ENCODE results near the gene IL17RB. TPM values are rescaled to one million over a fixed set of nuclear protein-coding genes. Genes with fewer than 3 reads are reported as not detected.
A peak's percentile ranks its signal among the peaks of the same experiment; 100 is the strongest.

IL17RB gene
- total RNA-seq, 1 donor = 0.81 TPM

DNA sequence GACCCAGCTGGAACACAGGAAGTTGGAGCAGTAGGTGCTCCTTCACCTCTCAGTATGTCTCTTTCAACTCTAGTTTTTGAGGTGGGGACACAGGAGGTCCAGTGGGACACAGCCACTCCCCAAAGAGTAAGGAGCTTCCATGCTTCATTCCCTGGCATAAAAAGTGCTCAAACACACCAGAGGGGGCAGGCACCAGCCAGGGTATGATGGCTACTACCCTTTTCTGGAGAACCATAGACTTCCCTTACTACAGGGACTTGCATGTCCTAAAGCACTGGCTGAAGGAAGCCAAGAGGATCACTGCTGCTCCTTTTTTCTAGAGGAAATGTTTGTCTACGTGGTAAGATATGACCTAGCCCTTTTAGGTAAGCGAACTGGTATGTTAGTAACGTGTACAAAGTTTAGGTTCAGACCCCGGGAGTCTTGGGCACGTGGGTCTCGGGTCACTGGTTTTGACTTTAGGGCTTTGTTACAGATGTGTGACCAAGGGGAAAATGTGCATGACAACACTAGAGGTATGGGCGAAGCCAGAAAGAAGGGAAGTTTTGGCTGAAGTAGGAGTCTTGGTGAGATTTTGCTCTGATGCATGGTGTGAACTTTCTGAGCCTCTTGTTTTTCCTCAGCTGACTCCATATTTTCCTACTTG, 11.9 kb downstream of the IL17RB start:
- TF ChIP-seq, protein P1, sequence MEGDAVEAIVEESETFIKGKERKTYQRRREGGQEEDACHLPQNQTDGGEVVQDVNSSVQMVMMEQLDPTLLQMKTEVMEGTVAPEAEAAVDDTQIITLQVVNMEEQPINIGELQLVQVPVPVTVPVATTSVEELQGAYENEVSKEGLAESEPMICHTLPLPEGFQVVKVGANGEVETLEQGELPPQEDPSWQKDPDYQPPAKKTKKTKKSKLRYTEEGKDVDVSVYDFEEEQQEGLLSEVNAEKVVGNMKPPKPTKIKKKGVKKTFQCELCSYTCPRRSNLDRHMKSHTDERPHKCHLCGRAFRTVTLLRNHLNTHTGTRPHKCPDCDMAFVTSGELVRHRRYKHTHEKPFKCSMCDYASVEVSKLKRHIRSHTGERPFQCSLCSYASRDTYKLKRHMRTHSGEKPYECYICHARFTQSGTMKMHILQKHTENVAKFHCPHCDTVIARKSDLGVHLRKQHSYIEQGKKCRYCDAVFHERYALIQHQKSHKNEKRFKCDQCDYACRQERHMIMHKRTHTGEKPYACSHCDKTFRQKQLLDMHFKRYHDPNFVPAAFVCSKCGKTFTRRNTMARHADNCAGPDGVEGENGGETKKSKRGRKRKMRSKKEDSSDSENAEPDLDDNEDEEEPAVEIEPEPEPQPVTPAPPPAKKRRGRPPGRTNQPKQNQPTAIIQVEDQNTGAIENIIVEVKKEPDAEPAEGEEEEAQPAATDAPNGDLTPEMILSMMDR (IDR thresholded peaks at IDR 0.05; ENCODE audit: insufficient read depth, low read length) = peak; percentile 4
- DNase-seq (ENCODE audit: low read depth) = no peak
- H3K4me3 ChIP-seq (ENCODE audit: low read depth, low read length) = no peak overlapping the region

DNA sequence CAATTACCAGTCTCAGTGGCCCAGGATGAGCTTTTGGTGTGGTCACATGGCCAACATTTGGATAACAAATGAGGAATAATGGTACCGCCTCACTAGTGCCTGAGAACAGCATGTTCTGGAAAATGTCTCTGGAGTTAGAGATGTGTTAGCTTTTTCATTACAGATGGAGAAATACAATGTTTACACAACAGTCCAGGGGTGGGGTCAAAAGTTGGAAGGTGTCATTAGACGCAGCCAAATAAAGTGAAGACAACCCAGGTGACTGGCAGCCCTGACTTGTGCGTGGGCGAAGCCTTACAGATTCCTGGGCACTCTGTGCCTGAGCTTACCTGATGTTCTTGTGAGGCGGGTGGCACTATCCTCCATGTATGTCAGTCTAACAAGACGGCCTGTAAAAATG, 12.8 kb downstream of the IL17RB start:
- H3K4me3 ChIP-seq (ENCODE audit: low read depth, low read length) = no peak overlapping the region
- no peak for DNase-seq (ENCODE audit: low read depth)
- TF ChIP-seq, protein P1 (IDR thresholded peaks at IDR 0.05; ENCODE audit: insufficient read depth, low read length) = no peak

DNA sequence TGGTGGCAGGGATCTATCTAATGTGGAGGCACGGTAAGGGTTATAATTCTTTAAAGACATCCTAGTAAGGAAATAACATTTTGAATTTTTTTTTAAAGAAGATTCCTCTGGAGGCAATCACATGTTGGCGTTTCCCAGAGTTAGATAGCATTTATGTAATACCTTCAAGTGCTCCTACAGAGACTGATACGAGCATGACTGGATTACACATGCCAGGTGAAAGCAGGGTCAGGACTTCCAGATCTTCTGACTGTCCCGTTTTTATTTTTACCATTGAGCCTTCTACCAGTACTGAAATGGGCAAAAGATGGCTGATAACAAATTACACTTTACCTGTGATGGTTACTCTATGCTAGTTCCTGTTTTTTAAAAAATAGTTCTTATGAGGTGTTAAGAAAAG, 13.8 kb downstream of the IL17RB start:
- H3K4me3 ChIP-seq (ENCODE audit: low read depth, low read length) = no peak overlapping the region
- DNase-seq (ENCODE audit: low read depth) = no peak
- TF ChIP-seq, protein P1 (IDR thresholded peaks at IDR 0.05; ENCODE audit: insufficient read depth, low read length) = no peak

DNA sequence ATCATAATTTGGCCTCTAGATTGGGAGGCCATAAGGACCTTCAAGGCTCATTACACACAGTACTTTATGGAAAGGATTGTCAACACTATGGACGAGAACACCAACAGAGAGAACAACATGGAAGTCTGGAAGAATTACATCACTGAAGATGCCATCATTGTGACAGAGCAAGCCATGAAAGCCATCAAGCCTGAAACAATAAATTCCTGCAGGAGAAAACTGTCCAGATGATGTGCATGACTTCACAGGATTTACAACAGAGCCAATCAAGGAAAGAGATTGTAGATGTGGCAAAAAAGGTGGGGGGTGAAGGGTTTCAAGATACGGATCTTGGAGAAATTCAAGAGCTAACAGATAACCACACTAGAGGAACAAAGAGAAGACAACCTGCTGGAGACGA, 15.9 kb downstream of the IL17RB start:
- H3K4me3 ChIP-seq (ENCODE audit: low read depth, low read length) = no peak overlapping the region
- no peak for DNase-seq (ENCODE audit: low read depth)
- TF ChIP-seq, protein P1 (IDR thresholded peaks at IDR 0.05; ENCODE audit: insufficient read depth, low read length) = no peak

DNA sequence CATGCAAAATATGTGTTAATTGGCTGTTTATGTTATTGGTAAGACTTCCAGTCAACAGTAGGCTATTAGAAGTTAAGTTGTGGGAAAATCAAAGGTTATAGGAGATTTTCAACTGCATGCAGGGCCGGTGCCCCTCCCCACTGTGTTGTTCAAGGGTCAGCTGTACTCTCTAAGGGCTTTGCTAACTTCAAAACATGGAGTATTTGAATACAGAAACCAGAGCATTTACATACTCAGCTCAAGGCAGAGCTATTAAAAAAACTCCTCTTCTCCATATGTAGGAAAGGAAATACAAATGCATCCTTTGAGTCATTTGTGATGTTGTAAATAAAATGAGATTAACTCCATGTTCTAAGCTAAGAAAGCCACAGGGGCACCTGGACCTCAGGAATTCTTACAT, 16.8 kb downstream of the IL17RB start:
- H3K4me3 ChIP-seq (ENCODE audit: low read depth, low read length) = no peak overlapping the region
- TF ChIP-seq, protein P1 (IDR thresholded peaks at IDR 0.05; ENCODE audit: insufficient read depth, low read length) = no peak
- no peak for DNase-seq (ENCODE audit: low read depth)

DNA sequence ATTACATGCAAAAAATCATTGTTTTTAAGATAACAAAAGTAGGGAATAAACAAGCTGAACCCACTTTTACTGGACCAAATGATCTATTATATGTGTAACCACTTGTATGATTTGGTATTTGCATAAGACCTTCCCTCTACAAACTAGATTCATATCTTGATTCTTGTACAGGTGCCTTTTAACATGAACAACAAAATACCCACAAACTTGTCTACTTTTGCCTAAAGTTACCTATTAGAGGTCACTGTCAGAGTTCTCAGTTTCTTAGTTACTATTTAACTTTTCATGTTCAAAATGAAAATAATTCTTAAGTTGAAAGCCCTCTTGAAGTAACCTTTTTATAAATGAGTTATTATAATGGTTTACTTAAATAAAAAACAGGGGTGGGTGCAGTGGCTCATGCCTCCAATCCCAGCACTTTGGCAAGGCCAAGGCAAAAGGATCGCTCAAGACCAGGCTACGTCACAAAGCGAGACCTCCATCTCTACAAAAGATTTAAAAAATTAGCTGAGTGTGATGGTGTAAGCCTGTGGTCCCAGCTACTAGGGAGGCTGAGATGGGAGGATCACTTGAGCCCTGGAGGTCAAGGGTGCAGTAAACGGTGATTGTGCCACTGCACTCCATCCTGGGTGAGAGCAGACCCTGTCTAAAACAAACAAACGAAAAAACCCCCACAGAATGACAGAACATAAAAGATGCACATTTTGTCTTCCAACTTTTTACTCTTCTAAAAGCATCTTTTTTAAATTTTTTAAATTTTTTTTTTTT, 19.5 kb downstream of the IL17RB start:
- no peak overlapping the region for H3K4me3 ChIP-seq (ENCODE audit: low read depth, low read length)
- TF ChIP-seq, protein P1 (IDR thresholded peaks at IDR 0.05; ENCODE audit: insufficient read depth, low read length) = no peak
- DNase-seq (ENCODE audit: low read depth) = no peak
